HTERT RPE-1 (cell line): ENCODE results near the gene NDUFB7.
"Not testable (repeated sequence)": the region's sequence is repeated elsewhere in the genome, so short reads cannot be mapped to it uniquely, and the experiment has no call there.

Source experiments
- in situ Hi-C: fragments of 300-500 bp; cut with MboI; formaldehyde crosslinking; loops from 4 replicates; pipeline ENCODE4 v1.14.3; 2020; ENCODE audit warnings: low sequenced_read_pairs

Gene NDUFB7

DNA sequence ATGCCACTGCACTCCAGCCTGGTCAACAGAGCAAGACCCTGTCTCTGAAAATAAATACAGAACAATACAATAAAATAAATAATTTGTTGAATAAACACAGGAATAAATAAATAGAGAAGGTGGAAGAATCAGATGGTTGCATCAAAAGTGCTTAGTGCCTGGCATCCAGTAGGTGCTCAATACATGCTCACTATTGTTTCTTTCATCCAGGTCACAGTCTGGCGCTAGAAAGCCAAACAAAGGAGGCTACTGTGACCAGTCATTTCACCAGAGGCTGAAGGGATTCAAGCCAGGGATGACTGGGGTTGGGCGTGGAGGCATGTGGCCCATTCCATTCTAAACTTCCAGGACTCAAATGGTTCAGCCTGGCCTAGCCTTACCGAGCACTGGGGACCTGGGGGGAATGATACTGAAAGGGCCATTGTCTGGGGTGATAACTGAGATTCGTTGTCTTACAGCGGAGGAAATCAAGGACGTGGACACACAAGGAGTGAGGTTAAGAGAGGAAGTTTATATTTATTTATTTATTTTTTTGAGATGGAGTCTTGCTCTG, 3.6 kb upstream of the NDUFB7 start:
- in situ Hi-C loops = no loop called here

DNA sequence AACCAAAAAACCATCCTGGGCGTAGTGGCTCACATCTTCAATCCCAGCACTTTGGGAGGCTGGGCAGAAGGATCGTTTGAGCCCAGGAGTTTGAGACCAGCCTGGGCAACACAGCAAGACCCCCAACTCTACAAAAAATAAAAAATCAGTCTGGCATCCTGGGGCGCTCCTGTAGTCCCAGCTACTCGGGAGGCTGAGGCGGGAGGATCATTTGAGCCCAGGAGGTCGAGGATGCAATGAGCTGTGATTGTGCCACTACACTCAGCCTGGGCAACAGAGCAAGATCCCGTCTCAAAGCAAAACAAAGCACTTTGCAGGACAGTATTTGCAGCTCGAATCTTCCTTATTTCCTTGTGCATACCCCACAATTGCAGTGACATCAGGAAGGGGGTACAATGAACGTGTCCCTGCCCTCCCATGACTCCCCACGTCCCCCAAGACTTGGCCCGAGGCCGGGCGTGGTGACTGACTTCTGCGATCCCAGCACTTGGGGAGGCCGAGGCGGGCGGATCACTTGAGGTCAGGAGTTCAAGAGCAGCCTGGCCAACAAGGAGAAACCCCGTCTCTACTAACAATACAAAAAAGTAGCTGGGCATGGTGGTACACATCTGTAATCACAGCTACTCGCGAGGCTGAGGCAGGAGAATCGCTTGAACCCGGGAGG, 870 bp downstream of the NDUFB7 start:
- in situ Hi-C loops = no loop called here

DNA sequence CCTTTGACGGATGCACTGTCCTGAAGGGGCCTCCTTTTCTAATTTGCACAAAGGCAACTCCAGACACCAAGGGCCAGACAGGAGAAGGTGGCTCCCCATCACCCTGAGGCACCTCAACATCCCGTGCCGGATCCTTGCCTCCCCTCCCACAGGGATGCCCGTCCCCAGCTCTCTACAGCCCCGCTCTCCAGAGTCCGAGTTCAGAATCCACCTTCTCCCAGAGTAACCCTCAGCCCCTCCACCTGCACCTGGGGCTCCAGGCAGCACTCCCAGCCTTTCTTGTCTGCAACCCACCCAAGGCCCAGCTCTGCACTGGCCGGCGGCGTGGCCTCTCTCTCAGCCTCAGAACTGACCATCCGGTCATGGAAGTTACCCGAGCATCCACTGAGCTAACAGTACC, 4.8 kb downstream of the NDUFB7 start:
- in situ Hi-C loops = no loop called here

DNA sequence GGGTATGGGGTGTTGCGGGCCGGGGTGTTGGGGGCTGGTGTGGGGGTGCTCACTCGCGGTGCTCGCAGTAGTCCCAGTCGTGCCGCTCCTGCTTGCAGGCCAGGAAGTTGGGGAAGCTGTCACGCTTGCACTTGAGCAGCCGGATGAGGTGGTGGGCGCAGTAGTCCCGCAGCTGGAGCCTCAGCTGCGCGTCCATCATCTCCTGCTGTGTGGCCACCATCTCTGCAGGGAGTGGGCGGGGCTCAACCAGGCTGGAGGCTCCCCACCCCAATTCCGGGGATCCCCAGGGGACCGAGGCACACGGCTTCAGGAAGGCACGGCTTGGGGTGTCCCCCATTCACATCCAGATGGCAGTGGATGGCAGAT, 5.2 kb downstream of the NDUFB7 start:
- in situ Hi-C loops = no loop called here

DNA sequence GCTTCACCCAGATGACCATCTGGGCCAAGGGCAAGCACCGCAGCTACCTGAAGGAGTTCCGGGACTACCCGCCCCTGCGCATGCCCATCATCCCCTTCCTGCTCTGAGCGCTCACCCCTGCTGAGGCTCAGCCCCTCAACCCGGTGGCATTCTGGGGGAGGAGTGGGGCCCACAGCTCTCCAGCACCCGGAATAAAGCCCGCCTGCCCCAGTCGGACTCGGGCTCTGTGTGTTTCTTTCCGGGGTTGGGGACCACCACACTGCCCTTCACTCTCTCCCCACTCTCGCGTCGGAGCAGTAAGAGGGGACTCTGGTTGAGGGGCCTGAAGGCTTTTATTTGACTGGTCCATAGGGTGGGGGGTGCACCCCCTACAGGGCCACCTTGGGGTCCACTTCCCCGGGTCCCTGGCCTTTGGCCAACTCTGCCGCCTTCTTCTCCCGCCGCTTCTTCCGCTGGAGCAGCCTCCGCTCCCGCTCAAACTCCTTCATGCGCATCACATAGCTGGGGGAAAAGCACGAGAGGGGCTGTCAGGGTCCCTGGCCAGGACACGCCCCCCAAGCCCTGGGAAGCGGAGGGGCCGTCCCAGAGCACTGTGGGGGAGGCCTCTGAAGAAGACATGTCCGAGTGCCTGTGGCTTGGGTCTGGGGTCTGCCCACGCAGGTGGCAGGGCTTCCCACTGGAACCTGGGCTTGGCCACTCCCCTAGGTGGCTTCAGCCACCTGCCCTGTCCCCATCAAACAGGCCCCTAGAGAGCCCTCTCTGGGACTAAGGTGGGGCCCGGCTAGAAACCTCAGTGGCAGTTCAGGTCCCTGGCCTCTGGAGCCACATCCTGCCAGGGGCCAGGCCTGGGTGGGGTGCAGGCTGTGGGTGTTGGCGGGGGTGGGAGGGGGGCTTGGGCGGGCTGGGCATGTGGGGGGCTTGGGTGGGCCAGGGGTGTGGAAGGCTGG, 5.8 kb downstream of the NDUFB7 start:
- in situ Hi-C loops = no loop called here

DNA sequence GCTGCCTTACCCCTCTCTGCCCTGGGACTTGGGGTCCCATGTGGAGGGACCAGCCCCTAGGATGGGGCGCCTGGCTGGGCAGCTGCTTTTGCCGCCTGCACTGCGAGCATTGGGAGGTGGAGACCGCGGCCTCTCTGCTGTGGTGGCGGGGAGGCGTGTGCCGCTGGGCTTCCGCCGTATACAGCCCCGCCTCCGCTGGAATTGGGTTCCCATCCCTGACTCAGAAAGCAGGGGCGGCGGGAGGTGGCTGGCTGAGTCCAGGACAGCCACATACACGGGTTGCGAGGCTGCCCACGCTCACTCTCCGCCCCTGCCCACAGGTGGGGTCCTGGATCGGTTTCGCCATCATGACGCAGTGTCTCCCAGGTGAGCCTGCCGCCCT, 6.6 kb downstream of the NDUFB7 start:
- in situ Hi-C loops = no loop called here

DNA sequence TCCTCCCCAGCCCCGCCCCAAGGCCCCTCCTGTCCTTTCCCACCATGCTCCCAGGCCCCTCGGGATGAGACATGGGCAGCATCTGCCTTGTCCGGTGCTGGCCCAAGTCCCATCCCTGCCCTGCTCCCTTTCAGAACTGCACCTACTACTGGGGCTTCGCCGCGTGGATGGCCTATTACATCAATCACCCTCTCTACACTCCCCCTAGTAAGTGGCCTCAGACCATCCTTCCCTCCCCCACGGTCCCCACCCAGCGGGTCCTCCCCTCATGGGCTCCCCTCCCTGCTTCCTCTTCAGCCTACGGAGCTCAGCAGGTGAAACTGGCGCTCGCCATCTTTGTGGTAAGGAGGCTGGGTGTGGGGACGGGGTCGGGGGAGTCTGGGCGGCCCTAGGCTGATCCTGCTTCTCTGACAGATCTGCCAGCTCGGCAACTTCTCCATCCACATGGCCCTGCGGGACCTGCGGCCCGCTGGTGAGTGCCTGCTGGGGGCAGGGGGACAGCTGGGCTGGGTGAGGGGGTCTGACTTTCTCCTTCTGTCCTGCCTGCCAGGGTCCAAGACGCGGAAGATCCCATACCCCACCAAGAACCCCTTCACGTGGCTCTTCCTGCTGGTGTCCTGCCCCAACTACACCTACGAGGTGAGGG, 7.1 kb downstream of the NDUFB7 start:
- in situ Hi-C loops = not testable (repeated sequence)

DNA sequence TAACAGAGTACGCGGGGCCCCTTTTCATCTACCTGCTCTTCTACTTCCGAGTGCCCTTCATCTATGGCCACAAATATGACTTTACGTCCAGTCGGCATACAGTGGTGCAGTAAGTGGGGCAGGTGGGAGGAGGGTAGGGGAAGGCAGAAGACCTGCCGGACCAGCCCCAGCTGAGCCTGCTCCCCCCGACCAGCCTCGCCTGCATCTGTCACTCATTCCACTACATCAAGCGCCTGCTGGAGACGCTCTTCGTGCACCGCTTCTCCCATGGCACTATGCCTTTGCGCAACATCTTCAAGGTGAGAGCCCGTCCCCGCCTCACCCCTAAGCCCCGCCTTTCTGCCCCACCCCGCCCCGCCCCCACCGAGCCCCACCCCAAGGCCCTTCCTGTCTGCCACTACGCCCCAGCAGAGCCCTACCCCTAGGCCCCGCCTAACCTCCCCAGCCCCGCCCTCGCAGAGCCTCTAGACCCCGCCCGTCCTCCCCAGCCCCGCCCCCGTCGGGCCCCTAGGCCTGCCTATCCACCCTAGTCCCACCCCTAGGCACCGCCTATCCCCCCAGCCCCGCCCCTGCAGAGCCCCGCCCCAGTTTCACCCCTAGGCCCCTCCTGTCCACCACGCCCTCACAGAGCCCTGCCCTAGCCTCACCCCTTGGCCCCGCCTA, 7.7 kb downstream of the NDUFB7 start:
- in situ Hi-C loops = no loop called here

DNA sequence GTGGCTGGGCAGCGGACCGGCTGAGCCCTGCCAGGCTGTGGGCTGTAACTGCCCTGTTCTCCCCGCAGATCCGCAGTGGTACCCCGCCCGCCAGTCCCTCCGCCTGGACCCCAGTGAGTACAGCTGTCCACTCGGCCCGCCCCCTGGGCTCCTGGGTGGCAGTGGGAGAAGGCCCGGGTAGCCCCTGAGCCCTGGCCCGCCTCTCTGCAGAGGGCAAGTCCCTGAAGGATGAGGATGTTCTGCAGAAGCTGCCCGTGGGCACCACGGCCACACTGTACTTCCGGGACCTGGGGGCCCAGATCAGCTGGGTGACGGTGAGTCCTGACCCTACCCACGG, 8.3 kb downstream of the NDUFB7 start:
- in situ Hi-C loops = no loop called here

DNA sequence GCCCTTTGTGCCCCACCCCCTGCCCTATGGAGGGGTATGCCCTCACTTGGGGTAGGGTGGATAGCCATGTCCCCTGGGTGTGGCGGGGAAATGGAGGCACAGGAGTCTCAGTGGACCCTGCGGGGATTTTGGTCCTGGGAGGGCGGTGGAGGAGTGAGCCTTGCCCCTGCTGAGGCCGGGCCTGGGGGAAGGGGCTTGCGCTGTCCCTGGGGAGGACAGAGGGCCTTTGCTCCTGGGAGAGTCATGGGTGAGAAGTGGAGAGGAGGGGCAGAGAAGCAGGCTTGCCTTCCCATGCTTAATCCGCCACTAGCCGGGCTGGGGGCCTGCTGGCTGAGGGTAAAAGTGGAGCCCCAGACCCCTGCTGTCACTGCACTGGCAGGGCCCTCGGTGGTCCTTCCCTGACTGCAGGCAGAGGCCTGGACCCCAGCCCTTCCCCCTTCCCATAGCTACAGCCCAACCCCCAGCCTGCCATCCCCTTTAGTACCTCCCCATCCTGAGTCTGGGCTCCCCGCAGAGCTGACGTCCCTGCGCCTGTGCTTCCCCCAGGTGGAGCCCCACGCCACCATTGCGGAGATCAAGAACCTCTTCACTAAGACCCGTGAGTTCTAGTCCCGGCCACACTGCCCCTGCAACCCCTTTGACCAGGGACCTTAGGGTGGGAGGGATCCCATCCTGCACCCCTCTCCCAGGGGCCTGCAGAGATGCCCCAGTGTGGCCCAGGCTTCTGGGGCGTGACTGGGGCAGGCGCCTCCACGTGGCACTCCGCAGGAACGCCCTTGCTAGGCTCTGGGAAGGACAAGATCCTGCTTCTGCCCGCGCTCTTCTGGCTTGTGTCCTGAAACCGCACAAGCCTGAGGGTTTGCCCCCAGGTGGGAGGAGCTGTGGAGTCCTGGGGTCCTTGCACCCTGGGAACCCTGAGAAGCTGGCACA, 8.9 kb downstream of the NDUFB7 start:
- in situ Hi-C loops = no loop called here

DNA sequence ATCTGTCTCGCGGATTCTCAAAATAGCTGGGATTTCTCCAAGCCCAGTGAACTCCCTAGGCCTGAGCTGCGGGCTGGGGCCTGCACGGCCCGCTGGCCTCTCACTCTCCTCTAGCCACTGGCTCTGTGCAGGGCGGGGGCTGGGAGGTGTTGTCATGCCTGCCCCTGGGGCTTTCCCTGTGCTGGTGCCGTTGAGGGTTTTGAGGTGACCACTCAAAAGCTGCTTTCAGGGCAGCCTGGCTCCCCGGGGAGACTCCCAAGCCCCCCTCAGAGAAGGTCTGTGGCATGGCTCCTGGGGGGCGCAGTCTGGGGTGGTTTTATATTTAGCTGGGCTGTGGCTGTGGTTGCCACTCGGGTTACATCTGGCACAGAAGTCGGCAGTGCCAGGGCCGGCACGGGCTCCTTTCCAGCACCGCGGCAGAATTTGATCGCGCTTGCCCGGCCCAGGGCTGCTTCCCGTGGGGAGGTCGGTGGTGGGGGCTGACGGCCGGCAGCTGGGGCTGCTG, 10.0 kb downstream of the NDUFB7 start:
- in situ Hi-C loops = no loop called here

DNA sequence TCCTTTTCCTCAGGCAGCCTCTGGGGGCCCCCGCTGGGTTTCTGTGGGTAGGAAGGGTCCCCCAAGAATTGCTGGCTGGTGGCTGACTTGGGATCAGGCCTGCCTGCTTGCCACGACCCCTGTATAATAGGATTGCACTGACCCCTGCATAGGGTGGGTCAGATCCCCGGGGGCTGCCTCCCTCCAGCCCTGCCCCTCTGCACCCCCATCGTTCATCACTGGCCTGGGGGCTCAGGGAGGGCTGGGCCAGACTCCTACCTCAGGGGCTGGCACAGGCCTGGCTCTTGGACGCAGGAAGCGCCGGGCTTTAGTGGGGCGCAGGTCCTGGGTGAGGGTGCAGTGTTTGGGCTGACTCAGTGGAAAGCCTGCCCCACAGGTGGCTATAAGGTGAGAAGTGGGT, 10.6 kb downstream of the NDUFB7 start:
- in situ Hi-C loops = no loop called here

DNA sequence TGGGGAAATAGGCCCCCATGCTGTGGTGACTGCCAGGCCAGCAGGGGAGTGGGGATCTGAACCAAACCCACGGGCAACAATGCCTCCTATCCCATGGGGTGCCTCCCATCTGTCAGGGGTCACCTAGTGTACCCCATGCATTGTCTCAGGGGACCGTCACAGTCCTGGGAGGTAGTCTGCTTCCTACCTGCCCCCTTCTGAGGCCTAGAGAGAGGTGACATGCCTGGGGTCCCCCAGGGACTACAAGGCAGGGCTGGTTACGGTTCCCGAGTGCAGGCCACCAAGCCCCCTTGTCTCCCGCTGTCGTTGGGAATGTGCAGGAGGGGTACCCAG, 11.1 kb downstream of the NDUFB7 start:
- in situ Hi-C loops = no loop called here

DNA sequence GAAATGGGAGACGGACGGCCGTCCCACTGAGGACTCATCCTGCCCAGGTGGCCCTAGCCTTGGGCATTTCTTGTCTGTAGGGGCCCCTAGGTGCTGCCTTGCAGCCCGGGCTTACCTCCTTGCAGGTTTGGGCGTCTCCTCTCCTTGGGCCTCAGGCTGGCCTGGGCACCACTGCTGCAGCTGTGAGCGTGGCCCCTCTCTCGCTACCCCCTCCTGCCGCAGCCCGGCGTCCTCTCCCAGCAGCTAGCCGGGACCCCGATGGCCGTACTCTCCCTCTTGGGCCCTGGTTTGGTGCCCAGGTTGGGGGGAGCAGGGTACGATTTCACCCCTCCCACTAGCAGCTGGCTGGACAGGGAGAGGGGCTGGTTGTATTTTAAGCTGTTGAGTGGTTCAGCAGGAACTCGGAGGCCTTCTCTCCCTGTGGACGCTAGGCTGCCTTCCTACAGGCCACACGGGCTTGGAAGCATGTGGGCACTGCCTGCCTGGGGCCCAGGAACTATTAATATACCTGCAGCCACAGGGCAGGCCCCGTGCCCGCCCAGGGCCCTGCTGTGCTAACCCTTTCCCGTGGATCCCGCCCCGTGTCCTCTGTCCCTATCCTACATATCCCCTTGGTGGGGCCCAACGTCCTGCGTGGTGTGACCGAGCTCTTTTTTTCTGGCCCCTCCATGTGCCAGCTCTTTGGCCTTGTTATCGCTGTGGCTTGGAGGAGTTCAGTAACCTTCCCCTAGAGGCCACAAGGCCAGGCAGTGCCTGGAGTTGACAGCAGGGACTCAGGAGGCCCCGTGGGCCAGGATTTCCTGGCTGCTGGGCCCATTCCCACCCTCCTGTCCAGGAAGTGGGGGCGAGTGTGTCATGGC, 11.7 kb downstream of the NDUFB7 start:
- in situ Hi-C loops = no loop called here

DNA sequence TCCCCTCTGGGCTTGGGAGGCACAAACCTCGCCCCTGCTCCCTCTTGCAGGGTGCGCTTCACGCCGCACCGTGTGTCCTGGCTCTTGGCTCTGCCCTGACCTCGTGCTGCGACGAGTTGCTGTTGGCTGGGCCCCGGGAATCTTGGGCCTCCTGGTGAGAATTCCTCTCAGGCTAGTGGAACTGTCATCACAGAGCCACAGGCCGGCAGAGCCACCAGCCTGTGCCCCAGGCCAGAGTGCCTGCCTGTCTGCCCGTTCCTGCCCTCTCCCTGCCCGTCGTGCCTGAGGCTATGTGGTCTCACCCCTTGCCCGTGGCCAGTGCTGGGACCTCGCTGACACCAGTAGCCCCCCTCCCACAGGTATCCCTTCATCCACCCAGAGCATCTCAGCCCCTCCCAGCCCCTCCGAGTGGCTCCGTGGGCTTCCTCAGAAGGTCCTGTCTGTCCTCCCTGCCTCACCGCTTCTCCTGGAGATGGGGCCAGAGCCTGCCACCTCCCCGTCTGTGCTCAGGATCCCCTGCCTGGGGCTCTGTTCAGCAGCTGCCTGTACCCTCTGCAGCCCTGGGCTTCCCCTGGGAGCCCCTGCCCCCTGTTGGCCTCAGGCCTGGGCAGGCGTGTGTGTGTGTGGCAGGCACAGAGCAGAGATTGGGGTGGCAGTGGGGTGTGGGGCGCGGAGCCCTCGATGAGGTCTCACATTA, 13.3 kb downstream of the NDUFB7 start:
- in situ Hi-C loops = no loop called here

DNA sequence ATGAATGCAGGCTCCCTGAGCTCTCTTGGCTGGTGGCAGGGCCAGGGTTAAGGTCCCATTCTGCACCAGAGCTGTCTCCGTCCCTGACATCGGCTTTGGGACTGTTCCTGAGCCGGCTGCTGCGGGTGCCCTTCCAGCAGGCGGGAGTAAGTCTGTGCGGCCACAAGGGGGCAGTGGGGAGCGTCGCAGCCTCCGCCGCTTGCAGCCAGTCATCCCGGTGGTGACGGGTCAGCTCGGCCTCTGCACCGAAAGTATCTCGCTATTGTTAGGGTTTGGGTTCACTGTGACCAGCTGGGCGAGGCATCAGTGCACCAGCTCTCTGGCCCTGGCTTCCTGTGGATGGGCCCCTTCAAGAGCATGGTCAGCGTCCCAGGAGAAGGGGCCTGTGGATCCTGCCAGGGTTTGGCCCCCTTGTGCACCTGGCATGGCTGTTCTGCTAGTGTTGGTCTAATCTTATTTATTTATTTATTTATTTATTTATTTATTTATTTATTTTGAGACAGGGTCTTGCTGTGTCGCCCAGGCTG, 15.1 kb downstream of the NDUFB7 start:
- in situ Hi-C loops = no loop called here

DNA sequence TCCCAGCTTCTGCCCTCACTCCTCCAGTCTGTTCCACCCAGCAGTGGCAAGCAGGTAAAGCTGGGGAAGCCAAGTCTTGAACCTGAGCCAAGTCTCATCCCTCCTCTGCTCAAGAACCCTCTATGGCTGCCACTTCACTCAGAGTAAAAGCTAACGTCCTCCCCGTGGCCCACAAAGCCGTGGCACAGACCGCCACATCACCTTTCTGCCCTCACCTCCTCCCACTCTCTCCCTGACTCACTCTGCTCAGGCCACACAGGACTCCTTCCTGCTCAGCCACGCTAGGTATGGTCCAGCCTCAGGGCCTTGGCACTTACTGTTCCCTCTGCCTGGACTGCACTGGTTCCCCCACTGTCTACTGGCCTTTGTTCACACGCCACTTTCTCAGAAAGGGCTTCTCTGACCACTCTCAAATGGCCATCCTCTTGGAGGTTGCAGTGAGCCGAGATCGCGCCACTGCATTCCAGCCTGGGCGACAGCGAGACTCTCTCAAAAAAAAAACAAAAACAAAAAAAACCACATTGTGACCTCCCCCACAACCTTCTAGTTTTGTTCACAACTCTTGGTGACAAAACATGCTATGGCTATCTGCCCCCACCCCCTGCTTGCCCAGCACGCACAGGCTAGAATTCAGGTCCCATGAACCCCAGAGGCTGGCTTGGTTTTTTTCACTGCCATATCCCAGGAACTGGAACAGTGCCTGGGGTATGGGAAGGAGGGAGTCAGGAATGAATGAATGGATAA, 15.8 kb downstream of the NDUFB7 start:
- in situ Hi-C loops = no loop called here

DNA sequence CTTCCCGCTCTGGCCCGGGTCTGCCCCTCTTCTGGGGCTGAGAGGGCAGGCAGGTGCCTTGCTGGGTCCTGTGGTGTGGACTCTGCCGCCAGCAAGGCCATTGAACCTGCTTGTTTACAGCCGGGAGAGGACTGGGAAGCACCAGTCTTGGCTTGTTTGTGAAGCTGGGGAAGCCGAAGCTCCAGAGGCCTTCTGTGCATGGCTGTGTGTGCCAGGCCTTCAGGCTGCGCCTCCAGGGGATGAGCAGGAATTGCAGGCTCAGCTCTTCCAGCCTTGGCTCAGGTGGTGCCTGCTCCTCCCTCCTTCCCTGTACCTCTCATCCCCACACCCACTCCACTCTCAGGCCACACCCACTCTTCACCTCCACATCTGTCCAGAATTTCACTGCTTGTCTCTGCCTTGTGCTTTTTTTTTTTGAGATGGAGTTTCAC, 17.5 kb downstream of the NDUFB7 start:
- in situ Hi-C loops = no loop called here
